ENCODE data around the gene RHOG.

DNA sequence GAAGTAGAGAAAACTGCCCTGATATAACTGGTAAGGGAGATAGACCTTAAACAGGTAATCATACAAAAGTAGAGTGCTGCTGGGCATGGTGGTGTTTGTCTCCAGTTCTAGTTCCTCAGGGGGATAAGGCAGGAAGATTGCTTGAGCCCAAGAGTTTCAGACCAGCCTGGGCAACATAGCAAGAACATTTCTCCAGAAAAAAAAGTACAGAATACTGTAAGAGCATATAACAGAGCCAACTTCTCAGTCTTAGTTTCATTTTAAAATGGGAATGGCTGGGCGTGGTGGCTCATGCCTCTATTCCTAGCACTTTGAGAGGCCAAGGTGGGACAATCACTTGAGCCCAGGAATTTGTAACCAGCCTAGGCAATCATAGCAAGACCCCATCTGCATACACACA is 4.5 kb upstream of the RHOG start:
- TF ChIP-seq, protein P1, sequence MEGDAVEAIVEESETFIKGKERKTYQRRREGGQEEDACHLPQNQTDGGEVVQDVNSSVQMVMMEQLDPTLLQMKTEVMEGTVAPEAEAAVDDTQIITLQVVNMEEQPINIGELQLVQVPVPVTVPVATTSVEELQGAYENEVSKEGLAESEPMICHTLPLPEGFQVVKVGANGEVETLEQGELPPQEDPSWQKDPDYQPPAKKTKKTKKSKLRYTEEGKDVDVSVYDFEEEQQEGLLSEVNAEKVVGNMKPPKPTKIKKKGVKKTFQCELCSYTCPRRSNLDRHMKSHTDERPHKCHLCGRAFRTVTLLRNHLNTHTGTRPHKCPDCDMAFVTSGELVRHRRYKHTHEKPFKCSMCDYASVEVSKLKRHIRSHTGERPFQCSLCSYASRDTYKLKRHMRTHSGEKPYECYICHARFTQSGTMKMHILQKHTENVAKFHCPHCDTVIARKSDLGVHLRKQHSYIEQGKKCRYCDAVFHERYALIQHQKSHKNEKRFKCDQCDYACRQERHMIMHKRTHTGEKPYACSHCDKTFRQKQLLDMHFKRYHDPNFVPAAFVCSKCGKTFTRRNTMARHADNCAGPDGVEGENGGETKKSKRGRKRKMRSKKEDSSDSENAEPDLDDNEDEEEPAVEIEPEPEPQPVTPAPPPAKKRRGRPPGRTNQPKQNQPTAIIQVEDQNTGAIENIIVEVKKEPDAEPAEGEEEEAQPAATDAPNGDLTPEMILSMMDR (conservative IDR thresholded peaks at IDR 0.05): no peak
- TF ChIP-seq EZH2 (IDR thresholded peaks at IDR 0.05; ENCODE audit: low read depth): no peak
